GM12865 (cell line): ENCODE measurements around the gene DENND5B.

Experiments
- DNase-seq: peaks from one replicate; pipeline ENCODE4 v3.0.0; 2010; ENCODE audit warnings: low read depth
- H3K4me3 ChIP-seq: 2 replicates; pipeline ENCODE4 v1.5.1; 2011; ENCODE audit warnings: mild to moderate bottlenecking, low read depth, low read length, control low read depth
- CTCF ChIP-seq: IDR thresholded peaks from 2 replicates; pipeline ENCODE4 v1.5.1; 2011; ENCODE audit warnings: low read length, control low read depth, low read depth, inconsistent platforms; ENCODE audit not compliant: insufficient read depth; ENCODE audit errors: missing control alignments

DENND5B gene

GRCh38 chr12:31369712-31370521, 221.0 kb downstream of the DENND5B start:
- DNase-seq, result no peak
- no peak for TF ChIP-seq CTCF
- no peak overlapping the region for H3K4me3 ChIP-seq

GRCh38 chr12:31368666-31369361, 222.1 kb downstream of the DENND5B start:
- no peak for TF ChIP-seq CTCF
- H3K4me3 ChIP-seq, result no peak overlapping the region
- no peak for DNase-seq

- no peak for TF ChIP-seq CTCF
- no peak for DNase-seq
- H3K4me3 ChIP-seq, result no peak overlapping the region
These were observed 224.8 kb downstream of the DENND5B start for GRCh38 chr12:31366104-31366621.

GRCh38 chr12:31363831-31364230, 227.1 kb downstream of the DENND5B start:
- TF ChIP-seq CTCF, result no peak
- no peak overlapping the region for H3K4me3 ChIP-seq
- no peak for DNase-seq

GRCh38 chr12:31363416-31363809, 227.5 kb downstream of the DENND5B start:
- peak; percentile 35 for DNase-seq
- H3K4me3 ChIP-seq, result peak overlapping the region; percentile 31
- no peak for TF ChIP-seq CTCF

- peak; percentile 82 for DNase-seq
- peak; percentile 12 for TF ChIP-seq CTCF
- peak overlapping the region; percentile 31 for H3K4me3 ChIP-seq
These were observed 228.0 kb downstream of the DENND5B start for GRCh38 chr12:31362759-31363415.
